AG09319 (cell line): ENCODE results near the gene TULP4.
"Not testable (repeated sequence)": the region's sequence is repeated elsewhere in the genome, so short reads cannot be mapped to it uniquely, and the experiment has no call there.

Source experiments
- DNase-seq: peaks from one replicate; pipeline ENCODE4 v3.0.0-alpha.2; 2010; ENCODE audit warnings: low read depth; ENCODE audit errors: extremely low read depth
- CTCF ChIP-seq: IDR thresholded peaks from 2 replicates; pipeline ENCODE4 v1.5.1; 2011; ENCODE audit warnings: low read depth, mild to moderate bottlenecking, inconsistent platforms, low read length, moderate library complexity

The TULP4 gene

GRCh38 chr6:158475344-158476302, 163.4 kb downstream of the TULP4 start:
- no peak for TF ChIP-seq CTCF
- no peak for DNase-seq

- no peak for DNase-seq
- TF ChIP-seq CTCF, result no peak
Observed at GRCh38 chr6:158476389-158476788, 164.1 kb downstream of the TULP4 start.

GRCh38 chr6:158477722-158478121, 165.5 kb downstream of the TULP4 start:
- DNase-seq, result not testable (repeated sequence)

- no peak for TF ChIP-seq CTCF
- DNase-seq, result no peak
Observed at GRCh38 chr6:158480989-158481388, 168.7 kb downstream of the TULP4 start.

GRCh38 chr6:158481690-158482473, 169.6 kb downstream of the TULP4 start:
- TF ChIP-seq CTCF, result no peak
- DNase-seq, result peak; percentile 31

- no peak for TF ChIP-seq CTCF
- DNase-seq, result no peak
Observed at GRCh38 chr6:158485431-158485830, 173.2 kb downstream of the TULP4 start.

GRCh38 chr6:158487495-158487894, 175.2 kb downstream of the TULP4 start:
- no peak for DNase-seq
- TF ChIP-seq CTCF, result no peak
